GM12872 (cell line): ENCODE data around the gene SPIRE1.

ENCODE experiments used
- TF ChIP-seq, protein P1 (sequence below): IDR thresholded peaks from 3 replicates; pipeline ENCODE4 v1.5.1; 2011; ENCODE audit warnings: low read depth, mild to moderate bottlenecking, low read length, moderate library complexity; ENCODE audit not compliant: insufficient read depth

Gene SPIRE1

DNA sequence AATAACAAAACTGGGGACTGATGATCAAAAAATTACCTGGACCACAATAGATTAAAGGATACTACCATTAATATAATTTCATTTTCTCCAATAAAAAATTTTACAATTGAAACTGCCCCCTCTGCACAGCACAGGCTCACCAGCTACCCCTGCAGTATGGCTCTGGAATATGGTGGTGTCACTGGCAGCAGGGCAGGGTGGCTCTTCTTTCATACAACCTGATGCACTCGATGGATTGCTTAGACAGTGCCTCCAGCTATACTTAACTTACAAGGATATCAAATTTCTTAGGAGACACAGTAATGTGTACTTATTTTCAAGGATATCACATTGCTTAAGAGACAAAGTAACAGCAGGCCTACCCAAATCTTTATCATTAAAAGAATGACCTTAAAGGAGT lies 126.2 kb downstream of the SPIRE1 start:
- TF ChIP-seq, protein P1, sequence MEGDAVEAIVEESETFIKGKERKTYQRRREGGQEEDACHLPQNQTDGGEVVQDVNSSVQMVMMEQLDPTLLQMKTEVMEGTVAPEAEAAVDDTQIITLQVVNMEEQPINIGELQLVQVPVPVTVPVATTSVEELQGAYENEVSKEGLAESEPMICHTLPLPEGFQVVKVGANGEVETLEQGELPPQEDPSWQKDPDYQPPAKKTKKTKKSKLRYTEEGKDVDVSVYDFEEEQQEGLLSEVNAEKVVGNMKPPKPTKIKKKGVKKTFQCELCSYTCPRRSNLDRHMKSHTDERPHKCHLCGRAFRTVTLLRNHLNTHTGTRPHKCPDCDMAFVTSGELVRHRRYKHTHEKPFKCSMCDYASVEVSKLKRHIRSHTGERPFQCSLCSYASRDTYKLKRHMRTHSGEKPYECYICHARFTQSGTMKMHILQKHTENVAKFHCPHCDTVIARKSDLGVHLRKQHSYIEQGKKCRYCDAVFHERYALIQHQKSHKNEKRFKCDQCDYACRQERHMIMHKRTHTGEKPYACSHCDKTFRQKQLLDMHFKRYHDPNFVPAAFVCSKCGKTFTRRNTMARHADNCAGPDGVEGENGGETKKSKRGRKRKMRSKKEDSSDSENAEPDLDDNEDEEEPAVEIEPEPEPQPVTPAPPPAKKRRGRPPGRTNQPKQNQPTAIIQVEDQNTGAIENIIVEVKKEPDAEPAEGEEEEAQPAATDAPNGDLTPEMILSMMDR = no peak

DNA sequence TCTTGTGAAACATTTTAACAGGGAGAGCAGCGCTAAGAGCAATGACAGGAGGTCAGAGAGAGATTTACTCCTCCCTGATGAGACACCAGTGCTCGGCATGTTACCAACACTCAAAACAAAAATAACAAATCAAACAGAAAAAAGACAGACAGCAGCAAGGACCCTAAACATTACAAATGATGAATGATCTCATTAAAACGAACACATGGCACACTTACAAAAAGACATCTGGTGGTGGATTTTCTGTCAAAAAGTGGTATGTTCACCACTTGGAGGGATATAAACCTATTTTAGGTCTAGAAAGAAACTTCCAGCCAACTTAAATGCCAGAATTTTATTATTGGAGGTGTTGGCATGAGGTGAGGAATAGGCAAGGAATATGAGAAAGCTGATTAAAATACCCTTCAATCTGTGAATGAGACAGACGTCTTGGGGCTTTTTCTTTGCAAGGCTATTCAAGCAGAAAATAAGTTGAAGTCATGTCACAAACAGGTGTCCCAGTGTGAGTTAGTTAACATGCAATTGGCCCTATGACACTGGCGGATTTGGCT lies 137.4 kb downstream of the SPIRE1 start:
- TF ChIP-seq, protein P1 = no peak

DNA sequence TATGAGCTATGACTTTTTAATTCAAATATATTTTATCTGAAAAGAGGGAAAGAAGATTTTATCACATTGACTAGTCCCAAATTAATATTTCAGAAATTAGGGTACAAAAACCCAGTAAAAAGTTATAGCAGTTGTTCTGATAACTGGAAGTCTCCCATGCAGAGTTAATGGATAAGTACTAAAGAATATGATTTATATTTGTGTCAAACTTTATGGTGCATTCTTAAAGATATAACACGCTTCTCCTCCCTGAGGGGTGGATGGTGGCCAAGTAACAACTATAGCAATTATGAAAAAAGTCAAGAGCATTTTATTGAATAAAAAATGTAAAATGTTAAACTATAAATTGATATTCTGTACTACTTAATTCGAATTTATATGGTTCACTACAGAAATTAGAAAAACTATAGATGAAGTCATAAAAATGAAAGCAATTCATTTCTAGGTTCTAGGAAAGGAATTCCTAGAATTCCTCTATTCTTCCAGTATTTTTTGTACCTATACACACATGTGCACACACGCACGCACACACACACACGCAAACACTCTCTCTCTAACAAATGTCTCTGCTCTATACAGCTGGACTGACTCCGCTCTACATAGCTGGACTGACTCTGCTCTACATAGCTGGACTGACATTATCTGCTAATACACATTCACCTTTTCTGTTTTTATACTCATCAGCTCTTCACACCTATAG lies 138.9 kb downstream of the SPIRE1 start:
- TF ChIP-seq, protein P1 = no peak

DNA sequence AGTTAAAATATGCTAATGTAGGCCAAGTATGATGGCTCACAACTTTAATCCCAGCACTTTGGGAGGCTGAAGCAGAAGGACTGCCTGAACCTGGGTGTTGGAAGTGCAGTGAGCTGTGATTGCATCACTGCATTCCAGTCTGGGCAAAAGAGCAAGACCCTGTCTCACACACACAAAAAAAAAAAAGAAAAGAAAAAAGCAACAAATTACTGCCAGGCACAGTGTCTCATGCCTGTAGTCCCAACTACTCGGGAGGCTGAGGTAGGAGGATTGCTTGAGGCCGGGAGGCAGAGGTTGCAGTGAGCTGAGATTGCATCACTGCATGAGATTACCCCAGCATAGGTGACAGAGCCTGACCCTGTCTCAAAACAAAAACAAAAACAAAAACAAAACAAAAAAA lies 139.6 kb downstream of the SPIRE1 start:
- TF ChIP-seq, protein P1 = no peak

DNA sequence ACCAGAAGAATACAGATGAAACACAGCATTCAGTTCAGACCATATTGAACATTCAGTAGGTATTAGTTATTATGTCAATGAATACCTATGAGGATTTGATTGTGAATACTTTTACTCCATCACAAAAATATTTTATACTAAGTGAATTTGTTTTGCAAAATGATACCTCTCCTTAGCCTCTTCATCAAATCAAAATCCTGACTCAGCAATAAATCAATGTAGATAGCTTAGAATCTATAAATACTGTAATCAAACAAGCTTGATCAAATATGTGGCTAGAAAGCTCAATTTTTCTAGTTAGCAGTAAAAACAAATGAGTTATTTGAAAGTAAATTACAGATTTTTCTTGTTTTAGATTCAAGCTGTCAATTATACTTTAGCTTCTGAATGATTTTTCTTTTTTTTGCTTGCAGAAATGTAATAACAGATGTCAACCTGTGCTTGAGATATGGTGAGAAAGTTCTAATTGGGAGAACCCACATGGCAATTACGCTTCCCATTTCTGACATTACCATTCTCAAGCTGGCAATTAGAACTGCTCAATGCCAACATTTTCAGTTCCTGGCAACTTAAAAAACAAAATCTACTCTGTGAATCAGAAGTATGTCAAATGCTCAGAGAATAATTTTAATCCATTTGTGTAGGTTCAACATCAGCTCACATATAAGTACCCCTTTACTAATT lies 140.6 kb downstream of the SPIRE1 start:
- TF ChIP-seq, protein P1 = no peak

DNA sequence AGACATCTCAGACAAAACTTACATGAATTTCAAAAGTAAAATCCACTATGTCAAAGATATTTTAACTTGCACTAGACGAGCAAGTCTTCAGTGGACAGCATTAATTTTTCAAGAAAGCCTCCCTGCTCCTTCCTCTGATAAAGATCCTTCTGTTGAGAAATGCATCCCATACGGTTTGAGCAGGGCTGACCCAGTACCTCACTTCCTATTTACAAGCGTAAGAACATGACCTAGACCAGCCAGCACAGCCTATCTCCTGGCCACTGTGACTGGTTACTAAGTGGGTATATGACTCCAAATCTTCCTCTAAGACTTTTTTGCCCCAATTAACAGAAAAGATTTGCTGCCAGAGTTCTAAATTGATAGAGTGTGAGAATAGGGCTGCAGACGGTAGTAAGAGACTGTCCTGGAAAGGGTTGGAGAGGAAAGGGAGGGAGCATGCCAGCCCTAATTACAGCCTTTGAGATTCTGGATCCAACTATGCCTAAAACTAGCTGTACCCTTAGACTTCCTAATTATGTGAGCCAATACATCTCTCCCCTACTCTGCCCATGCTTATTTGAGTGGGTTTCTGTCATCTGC lies 141.8 kb downstream of the SPIRE1 start:
- TF ChIP-seq, protein P1 = no peak

DNA sequence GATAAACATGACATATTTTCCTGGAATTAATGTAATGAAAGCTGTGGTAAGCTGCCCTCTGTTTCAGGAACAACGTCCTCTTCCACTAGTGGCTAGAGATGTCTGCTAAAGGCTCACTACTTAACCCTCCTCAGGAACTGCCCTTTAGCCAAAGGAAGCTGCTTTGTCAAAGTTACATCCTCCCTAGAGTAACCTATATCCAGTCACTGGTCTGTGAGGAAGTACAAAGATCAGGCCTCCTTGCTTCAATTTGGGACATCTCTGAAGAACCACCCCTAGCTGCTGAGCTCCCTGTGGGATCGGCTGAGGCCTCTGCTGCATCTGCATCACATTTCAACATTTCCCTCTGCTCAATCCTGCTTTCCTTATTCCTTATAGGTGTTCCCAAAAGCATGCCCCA lies 142.4 kb downstream of the SPIRE1 start:
- TF ChIP-seq, protein P1 = no peak
